K562 (cell line): Measurements from ENCODE around the gene CLCN1.

ENCODE experiments used
- AFF4 ChIP-seq: sonication (generic); formaldehyde crosslinking; IDR thresholded peaks from 2 replicates; pipeline ENCODE4 v1.8.0; 2023; ENCODE audit warnings: mild to moderate bottlenecking, missing genetic modification reagents
- BCLAF1 ChIP-seq, 2 experiments: fragments of 450-650 bp in 1 of 2; IDR thresholded peaks; 2 replicates each; pipeline ENCODE4 v1.6.1; 2011 to 2017; ENCODE audit warnings: low read depth in 2 of 2, antibody characterized with exemption in 1 of 2, borderline replicate concordance in 1 of 2, low read length in 1 of 2, mild to moderate bottlenecking in 1 of 2, mixed read lengths in 1 of 2; ENCODE audit not compliant: control insufficient read depth in 1 of 2
- GMEB1 ChIP-seq: fragments of 250-450 bp; sonication (Bioruptor Pico); IDR thresholded peaks from 2 replicates; pipeline ENCODE4 v1.4.0; 2020; ENCODE audit warnings: mild to moderate bottlenecking
- NFIX ChIP-seq: fragments of 250-450 bp; sonication (Bioruptor Pico); IDR thresholded peaks from 2 replicates; pipeline ENCODE4 v1.4.0; 2020; ENCODE audit warnings: low read depth, mild to moderate bottlenecking, moderate library complexity
- NFYB ChIP-seq: IDR thresholded peaks from 2 replicates; pipeline ENCODE4 v1.6.1; 2011; ENCODE audit warnings: mild to moderate bottlenecking, moderate library complexity; ENCODE audit not compliant: insufficient read length; ENCODE audit errors: extremely low read depth
- NKRF ChIP-seq: fragments of 450-650 bp; IDR thresholded peaks from 2 replicates; pipeline ENCODE4 v1.6.1; 2016; ENCODE audit warnings: borderline replicate concordance
- RAD21 ChIP-seq, 2 experiments: fragments of 250-450 bp in 1 of 2; fragments of 450-650 bp in 1 of 2; sonication (Bioruptor Pico) in 1 of 2; formaldehyde crosslinking in 1 of 2; IDR thresholded peaks in 1 of 2; conservative IDR thresholded peaks in 1 of 2; 2 replicates each; pipeline versions ENCODE4 v1.4.0 to v1.8.0; 2020 to 2022; ENCODE audit warnings: mild to moderate bottlenecking in 2 of 2, moderate library complexity in 1 of 2
- SIX5 ChIP-seq, 2 experiments: IDR thresholded peaks; 2 replicates each; pipeline ENCODE4 v1.6.1; 2011; ENCODE audit warnings: low read length in 2 of 2, borderline replicate concordance in 1 of 2, low read depth in 1 of 2, mild to moderate bottlenecking in 1 of 2, moderate library complexity in 1 of 2; ENCODE audit not compliant: insufficient read depth in 1 of 2
- ZNF274 ChIP-seq: IDR thresholded peaks from 2 replicates; pipeline ENCODE4 v1.6.1; 2011; ENCODE audit warnings: low read depth, mild to moderate bottlenecking, low read length, moderate library complexity, borderline replicate concordance
- ZNF609 ChIP-seq: sonication (generic); formaldehyde crosslinking; IDR thresholded peaks from 2 replicates; pipeline ENCODE4 v1.8.1; 2023; ENCODE audit warnings: missing genetic modification reagents, mild to moderate bottlenecking, borderline replicate concordance

GRCh38 chr7:143331179-143331801, 15.4 kb downstream of the CLCN1 start:
- TF ChIP-seq SIX5 (IDR thresholded peaks at IDR 0.05; ENCODE audit: borderline replicate concordance in 1 of 2, insufficient read depth in 1 of 2, low read depth in 1 of 2, low read length in 2 of 2) = no peak
- TF ChIP-seq ZNF274 = no peak
- TF ChIP-seq BCLAF1 (IDR thresholded peaks at IDR 0.05; ENCODE audit: borderline replicate concordance in 1 of 2, control insufficient read depth in 1 of 2, low read depth in 2 of 2, low read length in 1 of 2) = no peak
- no peak for TF ChIP-seq NFYB
- no peak for TF ChIP-seq NKRF
- TF ChIP-seq ZNF609 (CRISPR knock-in tag) = no peak
- TF ChIP-seq GMEB1 = no peak
- TF ChIP-seq RAD21 (CRISPR knock-in tag; conservative IDR thresholded peaks at IDR 0.05 in 1 of 2, IDR thresholded peaks at IDR 0.05 in 1 of 2) = no peak
- TF ChIP-seq AFF4 (CRISPR knock-in tag) = no peak
- no peak for TF ChIP-seq NFIX (CRISPR knock-in tag)
